Endothelial cell (in vitro differentiated cells): ENCODE measurements around the gene MPC1. TPM values are rescaled to one million over a fixed set of nuclear protein-coding genes. Genes with fewer than 3 reads are reported as not detected.

Source experiments
- DNase-seq: peaks from one replicate; pipeline ENCODE4 v3.0.0; 2021; ENCODE audit warnings: low spot score
- H3K27ac Mint-ChIP-seq: one replicate; pipeline ENCODE4 v1.8.0; 2021; ENCODE audit warnings: mixed read lengths, inconsistent platforms; ENCODE audit not compliant: unreplicated experiment
- H3K27me3 Mint-ChIP-seq: one replicate; pipeline ENCODE4 v1.8.0; 2021; ENCODE audit warnings: mild to moderate bottlenecking, moderate library complexity, mixed read lengths, inconsistent platforms; ENCODE audit not compliant: unreplicated experiment
- H3K36me3 Mint-ChIP-seq: one replicate; pipeline ENCODE4 v1.8.0; 2021; ENCODE audit warnings: mild to moderate bottlenecking, low read depth, mixed read lengths, inconsistent platforms; ENCODE audit not compliant: unreplicated experiment
- H3K4me1 Mint-ChIP-seq: one replicate; pipeline ENCODE4 v1.8.0; 2021; ENCODE audit warnings: mild to moderate bottlenecking, mixed read lengths, inconsistent platforms; ENCODE audit not compliant: unreplicated experiment
- H3K4me3 Mint-ChIP-seq: one replicate; pipeline ENCODE4 v1.8.0; 2021; ENCODE audit warnings: mild to moderate bottlenecking, mixed read lengths, inconsistent platforms; ENCODE audit not compliant: unreplicated experiment
- H3K9me3 Mint-ChIP-seq: one replicate; pipeline ENCODE4 v1.8.0; 2021; ENCODE audit warnings: mixed read lengths, inconsistent platforms; ENCODE audit not compliant: unreplicated experiment
- total RNA-seq: library from RNA; stranded (reverse); fragmentation: NEBNext Ultra II Directional; extraction: Animal tissue kit (Norgen Biotek cat#: 25700); gene quantifications from one replicate; pipeline ENCODE4 v1.2.1, GENCODE V29; 2021; ENCODE audit not compliant: unreplicated experiment
- TF ChIP-seq, protein P1 (sequence below): fragments of 200-600 bp; sonication (generic); IDR thresholded peaks from one replicate; pipeline ENCODE4 v1.5.0; 2021; ENCODE audit warnings: antibody characterized with exemption; ENCODE audit not compliant: unreplicated experiment

The MPC1 gene
- total RNA-seq, 1 donor from 2014 or later: 23.7 TPM

DNA sequence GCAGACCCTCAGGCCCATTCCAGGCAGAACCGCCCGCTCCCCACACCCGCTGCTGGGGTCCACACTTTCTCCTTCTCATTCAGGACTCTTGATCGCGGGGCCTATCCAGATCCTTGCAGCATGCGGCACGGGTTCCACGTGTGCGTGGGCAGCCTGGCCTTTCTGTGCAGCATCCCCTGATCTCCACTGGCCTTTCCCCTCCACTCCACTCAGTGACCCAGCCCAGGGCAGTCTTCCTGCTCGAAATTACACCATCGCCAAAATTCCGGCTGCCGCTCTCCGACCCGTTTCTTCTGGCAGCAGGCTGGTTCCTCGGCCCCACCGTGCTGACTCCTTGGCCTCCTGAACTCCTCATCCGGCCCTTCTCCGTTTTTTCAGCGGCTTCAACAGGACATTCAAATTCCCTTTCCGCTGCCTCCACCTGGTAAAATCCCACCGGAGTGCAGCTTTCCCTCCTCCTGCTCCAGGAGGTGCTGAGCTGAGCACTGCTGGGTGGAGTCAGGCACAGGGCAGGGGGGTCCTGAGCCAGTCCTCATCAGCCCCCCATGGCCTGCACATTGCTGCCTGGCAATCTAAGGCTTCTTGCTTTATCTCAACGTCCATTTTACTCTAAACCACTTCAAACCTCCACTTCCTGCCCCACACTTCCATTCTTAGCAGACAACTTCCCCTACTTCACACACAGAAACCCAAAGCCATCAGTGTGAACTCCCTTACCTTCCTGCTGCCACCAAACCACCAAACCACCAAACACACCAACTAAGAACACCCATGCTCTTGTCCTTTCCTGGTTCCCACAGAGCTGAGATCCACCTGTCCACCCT, 49.4 kb downstream of the MPC1 start:
- Mint-ChIP-seq H3K4me3 (peak overlapping the region; percentile 21), H3K27ac (peak overlapping the region; percentile 77), H3K9me3 (no peaks in the 10 kb centered on the region), H3K4me1 (peaks cover 36% of the 10 kb centered on the region), H3K27me3 (peaks cover 6% of the 10 kb centered on the region), H3K36me3 (peaks cover 19% of the 10 kb centered on the region)
- DNase-seq: peak; percentile 25
- TF ChIP-seq, protein P1, sequence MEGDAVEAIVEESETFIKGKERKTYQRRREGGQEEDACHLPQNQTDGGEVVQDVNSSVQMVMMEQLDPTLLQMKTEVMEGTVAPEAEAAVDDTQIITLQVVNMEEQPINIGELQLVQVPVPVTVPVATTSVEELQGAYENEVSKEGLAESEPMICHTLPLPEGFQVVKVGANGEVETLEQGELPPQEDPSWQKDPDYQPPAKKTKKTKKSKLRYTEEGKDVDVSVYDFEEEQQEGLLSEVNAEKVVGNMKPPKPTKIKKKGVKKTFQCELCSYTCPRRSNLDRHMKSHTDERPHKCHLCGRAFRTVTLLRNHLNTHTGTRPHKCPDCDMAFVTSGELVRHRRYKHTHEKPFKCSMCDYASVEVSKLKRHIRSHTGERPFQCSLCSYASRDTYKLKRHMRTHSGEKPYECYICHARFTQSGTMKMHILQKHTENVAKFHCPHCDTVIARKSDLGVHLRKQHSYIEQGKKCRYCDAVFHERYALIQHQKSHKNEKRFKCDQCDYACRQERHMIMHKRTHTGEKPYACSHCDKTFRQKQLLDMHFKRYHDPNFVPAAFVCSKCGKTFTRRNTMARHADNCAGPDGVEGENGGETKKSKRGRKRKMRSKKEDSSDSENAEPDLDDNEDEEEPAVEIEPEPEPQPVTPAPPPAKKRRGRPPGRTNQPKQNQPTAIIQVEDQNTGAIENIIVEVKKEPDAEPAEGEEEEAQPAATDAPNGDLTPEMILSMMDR: no peak

- Mint-ChIP-seq H3K36me3 (peaks cover 17% of the 10 kb centered on the region), H3K9me3 (no peaks in the 10 kb centered on the region), H3K27me3 (peaks cover 3% of the 10 kb centered on the region), H3K4me1 (peaks cover 32% of the 10 kb centered on the region), H3K4me3 (no peak overlapping the region), H3K27ac (no peak overlapping the region)
- no peak for DNase-seq
- TF ChIP-seq, protein P1: no peak
These were observed 51.0 kb downstream of the MPC1 start for GRCh38 chr6:166331503-166332415.

DNA sequence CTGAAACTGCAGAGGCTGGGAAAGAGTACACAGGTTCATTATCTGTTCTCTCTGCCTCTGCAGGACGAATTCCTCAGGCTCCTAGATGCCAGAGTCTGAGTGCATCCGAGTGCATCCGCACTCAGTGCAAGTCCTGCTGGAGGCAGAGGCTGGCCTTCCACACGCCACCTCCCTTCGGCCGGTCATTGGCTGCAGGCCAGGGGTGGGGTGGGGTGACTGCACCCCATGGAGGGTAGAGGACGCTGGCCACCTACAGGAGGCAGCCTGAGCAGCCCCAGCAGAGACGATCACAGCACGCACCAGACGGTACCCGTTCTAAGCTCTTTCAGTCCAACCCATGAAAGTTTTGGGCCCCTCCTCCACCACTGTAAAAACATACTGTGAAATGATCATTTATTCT, 52.1 kb downstream of the MPC1 start:
- TF ChIP-seq, protein P1: no peak
- Mint-ChIP-seq H3K4me1 (peaks cover 33% of the 10 kb centered on the region), H3K36me3 (peaks cover 17% of the 10 kb centered on the region), H3K27me3 (peaks cover 3% of the 10 kb centered on the region), H3K9me3 (no peaks in the 10 kb centered on the region), H3K27ac (peak overlapping the region; percentile 42), H3K4me3 (no peak overlapping the region)
- peak; percentile 76 for DNase-seq

GRCh38 chr6:166325383-166326042, 57.2 kb downstream of the MPC1 start:
- Mint-ChIP-seq H3K27ac (no peak overlapping the region), H3K27me3 (no peaks in the 10 kb centered on the region), H3K4me1 (peaks cover 12% of the 10 kb centered on the region)

More at GRCh38 chr6:166325383-166326042, 57.2 kb downstream of the MPC1 start:
- Mint-ChIP-seq H3K36me3 (peaks cover 11% of the 10 kb centered on the region), H3K4me3 (no peak overlapping the region), H3K9me3 (no peaks in the 10 kb centered on the region)
- no peak for DNase-seq
- TF ChIP-seq, protein P1: no peak
